ENCODE results near the gene C4orf50.

- TF ChIP-seq CTCF (conservative IDR thresholded peaks at IDR 0.05; ENCODE audit: low read length) (no peak), EZH2phosphoT487 (IDR thresholded peaks at IDR 0.05; ENCODE audit: borderline replicate concordance) (no peak)
These were observed 13.6 kb upstream of the C4orf50 start for GRCh38 chr4:6031846-6032245.

Data from Loucy (cell line).